ENCODE results near the gene TEKT5.
A peak's percentile ranks its signal among the peaks of the same experiment; 100 is the strongest.

The TEKT5 gene

GRCh38 chr16:10608687-10609401, 85.9 kb downstream of the TEKT5 start:
- no peak for DNase-seq (ENCODE audit: low spot score)

DNA sequence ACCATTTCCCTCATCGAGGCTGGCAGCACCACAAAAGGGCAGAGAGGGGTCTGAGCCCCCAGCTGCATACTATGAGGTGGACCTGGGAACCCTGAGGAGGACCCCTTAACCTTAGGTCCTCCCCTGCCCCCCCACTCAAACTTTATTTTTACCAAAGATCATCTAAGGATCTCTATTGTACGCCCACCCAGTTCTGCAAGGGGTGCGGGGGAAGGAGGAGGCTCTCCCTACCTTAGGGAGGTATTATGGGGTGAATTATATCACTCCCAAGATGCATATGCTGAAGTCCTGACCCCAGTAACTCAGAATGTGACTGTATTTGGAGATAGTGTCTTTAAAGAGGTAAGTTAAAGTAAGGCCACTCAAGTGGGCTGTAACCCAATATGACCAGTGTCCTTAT, 87.6 kb downstream of the TEKT5 start:
- no peak for DNase-seq (ENCODE audit: low spot score)

DNA sequence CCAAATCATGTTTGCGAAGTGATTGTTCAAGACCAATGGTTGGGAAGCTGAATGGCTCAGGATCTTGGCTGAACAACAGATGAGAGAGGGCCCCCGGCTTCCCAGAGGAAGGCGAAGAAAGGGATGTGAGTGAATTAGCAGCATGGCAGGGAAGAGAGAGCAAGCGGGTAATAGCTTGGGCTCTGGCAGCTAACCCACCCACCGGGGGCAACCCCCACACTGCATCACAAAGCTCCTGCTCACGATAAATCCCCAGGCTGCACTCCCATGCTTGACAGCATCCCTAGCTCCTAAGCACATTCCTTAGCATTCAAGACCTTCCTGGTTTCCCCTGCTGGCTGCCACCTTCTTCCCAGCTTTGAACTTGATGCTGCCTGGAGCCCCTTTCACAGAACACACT, 88.1 kb downstream of the TEKT5 start:
- DNase-seq (ENCODE audit: low spot score): no peak

- no peak for DNase-seq (ENCODE audit: low spot score)
Observed at GRCh38 chr16:10605636-10606035, 89.1 kb downstream of the TEKT5 start.

DNA sequence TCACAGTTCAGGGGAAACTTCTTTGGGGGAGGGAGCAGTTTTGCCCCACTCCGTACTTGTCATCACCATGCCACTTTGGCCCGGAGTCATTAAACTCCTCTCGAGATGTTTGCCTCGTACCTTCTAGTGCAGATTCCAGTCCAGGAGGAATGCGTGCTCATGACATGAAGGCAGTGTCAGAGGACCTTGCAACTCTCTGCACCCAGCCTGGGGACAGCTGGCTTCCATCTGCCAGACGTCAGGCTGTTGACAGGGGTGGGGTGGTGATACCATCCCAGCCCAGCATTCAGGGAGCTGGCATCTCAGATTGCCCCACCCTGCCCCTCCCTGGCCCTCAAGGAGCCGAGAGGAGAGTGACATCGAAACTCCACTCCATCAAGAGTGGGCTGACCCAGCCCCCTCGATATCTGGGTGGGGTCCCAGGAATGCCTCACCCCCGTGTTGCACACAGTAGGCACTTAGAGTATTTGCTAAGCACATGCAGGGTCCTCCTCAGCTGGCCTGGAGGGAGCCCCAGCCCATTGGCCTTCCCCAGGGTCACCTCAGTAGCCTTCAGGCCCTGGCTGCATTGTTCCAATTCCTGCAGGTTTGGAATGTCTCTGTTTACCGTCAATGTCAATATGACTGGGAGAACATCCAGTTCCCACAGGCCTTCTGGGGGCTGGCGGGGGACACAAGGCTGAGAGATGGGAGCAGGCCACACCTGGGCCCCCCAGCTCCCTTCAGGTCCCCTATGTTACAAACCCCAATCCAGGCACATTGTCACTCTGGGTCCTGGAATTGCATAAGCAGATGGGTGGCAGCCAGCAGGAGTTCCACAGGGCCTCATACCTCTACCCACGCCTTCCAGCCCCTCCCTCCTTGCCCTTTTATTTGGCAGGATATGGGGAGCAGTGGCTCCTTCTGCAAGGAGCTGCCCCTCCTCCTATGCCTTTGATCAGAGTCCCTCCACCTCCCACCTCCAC, 93.0 kb downstream of the TEKT5 start:
- no peak for DNase-seq (ENCODE audit: low spot score)

DNA sequence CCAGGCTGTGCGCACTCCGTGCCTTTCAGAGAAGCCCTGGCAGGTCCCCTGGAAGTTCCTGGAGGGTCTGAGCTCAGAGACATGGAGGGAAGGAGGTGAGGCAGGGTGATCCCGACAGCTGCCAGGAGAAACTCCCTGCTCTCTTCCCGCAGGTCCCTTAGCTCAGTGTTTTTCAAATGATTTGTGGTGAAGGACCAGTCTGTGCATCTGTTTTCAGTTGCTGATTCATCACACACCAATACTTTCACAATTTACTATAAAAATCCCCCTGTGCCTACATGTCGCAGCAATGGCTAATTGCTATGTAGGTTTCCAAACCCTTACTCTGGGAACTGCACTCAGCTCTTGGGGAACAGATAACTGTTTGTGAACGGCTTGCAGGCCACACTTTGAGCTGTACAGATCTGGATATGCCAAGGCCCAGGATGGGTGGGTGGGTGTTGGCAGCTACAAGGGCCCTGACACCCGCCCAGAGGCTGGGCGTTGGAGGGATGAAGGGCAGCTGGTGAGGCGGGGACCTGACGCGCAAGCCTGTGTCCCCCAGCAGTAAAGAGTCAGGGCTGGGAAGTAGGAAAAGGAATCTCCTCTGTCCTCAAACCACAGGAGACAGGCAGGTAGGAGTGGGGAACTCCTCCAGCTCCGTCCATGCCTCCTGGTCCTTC, 93.8 kb downstream of the TEKT5 start:
- DNase-seq (ENCODE audit: low spot score): no peak

- DNase-seq (ENCODE audit: low spot score): no peak
Observed at GRCh38 chr16:10599626-10600025, 95.1 kb downstream of the TEKT5 start.

DNA sequence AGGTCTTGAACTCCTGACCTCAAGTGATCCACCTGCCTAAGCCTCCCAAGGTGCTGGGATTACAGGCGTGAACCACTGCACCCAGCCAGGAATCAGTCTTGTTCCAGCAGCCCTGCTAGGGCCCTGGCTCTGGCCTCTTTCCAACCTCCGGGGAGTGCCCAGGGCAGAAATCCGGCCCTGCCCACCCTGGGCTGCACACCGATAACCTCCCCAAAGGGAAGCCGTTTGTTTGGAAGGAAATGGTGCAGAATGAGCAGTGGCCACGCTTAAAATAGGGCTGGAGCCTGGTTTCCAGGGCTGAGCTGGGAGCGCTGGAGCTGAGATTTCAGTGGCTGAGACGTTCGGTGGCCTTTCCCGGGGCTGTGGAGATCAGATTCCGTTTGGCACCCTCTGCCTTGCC, 96.6 kb downstream of the TEKT5 start:
- no peak for DNase-seq (ENCODE audit: low spot score)

GRCh38 chr16:10597187-10597601, 97.5 kb downstream of the TEKT5 start:
- DNase-seq (ENCODE audit: low spot score): no peak

- DNase-seq (ENCODE audit: low spot score): peak; percentile 43
Observed at GRCh38 chr16:10594312-10594950, 100.3 kb downstream of the TEKT5 start.

DNA sequence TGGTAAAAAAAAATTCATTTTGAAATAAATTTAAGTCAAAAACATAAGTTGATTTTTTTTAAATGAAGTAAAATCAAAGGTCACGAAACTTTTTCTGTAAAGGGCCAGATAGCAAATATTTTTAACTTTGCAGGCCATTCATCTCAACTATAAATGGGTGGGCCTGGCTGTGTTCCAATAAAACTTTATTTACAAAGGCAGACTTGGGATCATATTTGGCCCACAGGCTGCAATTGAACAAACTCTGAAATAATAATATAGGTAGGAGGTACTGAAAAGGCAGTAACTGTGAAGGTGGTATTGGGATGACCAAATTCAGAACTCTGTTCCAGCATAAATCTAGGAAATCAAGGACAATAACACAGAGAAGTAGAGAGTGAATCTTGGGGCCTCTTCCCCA, 102.1 kb downstream of the TEKT5 start:
- DNase-seq (ENCODE audit: low spot score): no peak

DNA sequence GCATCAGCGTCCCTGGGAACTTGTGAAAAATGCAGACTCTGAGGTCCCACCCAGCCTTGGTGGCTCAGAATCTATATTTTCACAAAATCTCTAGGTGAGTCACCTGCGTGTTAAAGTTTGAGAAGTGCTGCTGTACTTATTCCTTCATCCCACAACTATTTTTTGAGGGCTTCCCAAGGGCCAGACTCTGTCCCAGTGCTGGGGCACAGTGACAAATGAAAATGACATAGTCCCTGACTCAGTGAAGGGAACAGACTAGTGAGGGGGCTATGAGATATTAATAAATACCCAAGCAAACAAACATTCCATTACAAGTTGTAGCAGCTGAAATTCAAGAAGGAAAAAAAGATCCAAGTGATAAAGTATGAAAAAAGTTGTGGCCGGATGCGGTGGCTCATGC, 104.4 kb downstream of the TEKT5 start:
- no peak for DNase-seq (ENCODE audit: low spot score)

GRCh38 chr16:10589109-10589508, 105.6 kb downstream of the TEKT5 start:
- no peak for DNase-seq (ENCODE audit: low spot score)

GRCh38 chr16:10587622-10588021, 107.1 kb downstream of the TEKT5 start:
- no peak for DNase-seq (ENCODE audit: low spot score)

DNA sequence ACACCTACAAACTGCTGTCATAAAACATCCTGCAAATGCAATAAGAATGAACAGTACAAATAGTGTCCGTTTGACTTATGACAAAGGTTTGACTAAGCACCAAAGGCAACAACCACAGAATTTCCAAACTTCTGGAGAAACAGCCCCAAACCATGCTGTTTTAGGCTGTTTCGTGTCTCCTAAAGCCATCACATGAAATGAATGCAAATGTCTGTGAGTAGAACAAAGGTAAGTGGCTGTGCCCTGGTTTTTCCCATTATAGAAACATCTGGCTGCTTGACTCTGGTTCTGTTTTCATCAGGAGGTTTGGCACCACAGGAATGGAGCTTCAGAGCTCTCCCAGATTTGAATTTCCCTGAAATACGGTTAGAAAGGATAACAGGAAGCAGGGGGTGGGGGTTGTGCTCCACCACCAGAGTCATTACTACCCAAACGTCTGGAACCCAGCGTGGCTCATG, 109.7 kb downstream of the TEKT5 start:
- DNase-seq (ENCODE audit: low spot score): no peak

DNA sequence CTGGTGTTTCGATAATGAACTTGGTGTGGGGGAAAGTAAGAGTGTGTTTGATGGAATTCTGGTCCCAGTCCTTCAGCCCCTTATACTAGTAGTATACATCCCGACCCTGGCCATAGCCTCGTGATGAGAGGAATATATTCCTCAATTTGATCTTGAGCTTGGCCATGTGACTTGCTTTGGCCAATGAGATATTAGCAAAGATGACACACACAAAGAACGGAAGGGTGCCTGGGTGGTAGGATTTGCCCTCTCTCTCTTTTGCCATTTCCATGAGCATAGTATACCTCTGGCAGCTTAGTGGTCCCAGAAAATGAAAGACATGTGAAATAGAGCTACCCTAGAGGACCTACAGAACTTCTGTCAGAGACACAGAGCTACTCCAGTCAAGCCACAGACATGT, 111.5 kb downstream of the TEKT5 start:
- no peak for DNase-seq (ENCODE audit: low spot score)

DNA sequence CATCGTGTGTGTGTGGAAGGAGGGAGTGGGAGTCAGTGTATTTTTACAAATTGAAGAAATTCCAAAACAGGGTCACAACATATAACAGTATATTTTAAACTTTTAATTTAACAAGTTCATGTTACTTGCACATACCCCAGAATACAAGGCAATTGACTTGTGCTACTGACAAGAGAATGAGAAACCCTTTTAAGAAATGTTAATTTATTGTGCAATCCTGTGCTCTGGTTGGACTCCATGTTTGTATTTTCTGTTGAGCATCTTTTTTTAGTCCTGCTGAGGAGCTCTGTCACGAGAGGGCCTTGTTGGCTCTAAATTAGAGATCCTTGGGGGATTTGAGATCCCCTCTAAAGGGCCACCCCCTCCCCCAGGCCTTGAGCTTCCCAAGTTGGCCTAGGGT, 113.2 kb downstream of the TEKT5 start:
- no peak for DNase-seq (ENCODE audit: low spot score)

- DNase-seq (ENCODE audit: low spot score): no peak
Observed at GRCh38 chr16:10580883-10581247, 113.9 kb downstream of the TEKT5 start.

GRCh38 chr16:10579965-10580882, 114.5 kb downstream of the TEKT5 start, which contains the start of gene EMP2:
Gene EMP2 (minus strand): TSS chr16:10580598. CDS start chr16:10547617, 32,981 bp downstream.
- peak; percentile 61 for DNase-seq (ENCODE audit: low spot score)

DNA sequence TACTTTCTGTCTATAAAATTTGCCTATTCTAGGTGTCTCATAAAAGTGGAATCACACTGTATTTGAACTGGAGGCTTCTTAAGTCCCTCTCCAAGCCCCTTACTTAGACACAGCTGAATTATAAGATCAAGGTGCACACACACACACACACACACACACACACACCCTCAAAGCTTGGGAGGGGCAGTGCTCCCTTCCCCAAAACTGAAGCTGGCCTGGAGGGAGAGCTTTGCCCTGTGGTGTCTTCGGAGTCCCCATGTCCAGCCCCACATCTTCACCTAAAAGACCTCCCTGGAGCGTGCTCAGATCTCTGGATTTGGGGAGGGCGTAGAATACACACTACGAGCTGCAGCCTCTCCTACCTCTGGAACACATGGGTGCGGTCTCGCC, 115.2 kb downstream of the TEKT5 start:
- no peak for DNase-seq (ENCODE audit: low spot score)

Data from kidney tubule cell (primary cell).